DMS 273 (cell line): ENCODE measurements around the gene EVPL.
"Not testable (repeated sequence)": the region's sequence is repeated elsewhere in the genome, so short reads cannot be mapped to it uniquely, and the experiment has no call there.

Experiments used
- DNase-seq: peaks from one replicate; lab custom pipeline; 2025; ENCODE audit not compliant: unreplicated experiment; lab: John Stamatoyannopoulos, UW

Gene EVPL

GRCh38 chr17:76027159-76027839 lies at the start of gene EVPL:
TSS of gene EVPL (minus strand) at chr17:76027306. CDS start at chr17:76027198, 108 bp downstream.
- DNase-seq: no peak

DNA sequence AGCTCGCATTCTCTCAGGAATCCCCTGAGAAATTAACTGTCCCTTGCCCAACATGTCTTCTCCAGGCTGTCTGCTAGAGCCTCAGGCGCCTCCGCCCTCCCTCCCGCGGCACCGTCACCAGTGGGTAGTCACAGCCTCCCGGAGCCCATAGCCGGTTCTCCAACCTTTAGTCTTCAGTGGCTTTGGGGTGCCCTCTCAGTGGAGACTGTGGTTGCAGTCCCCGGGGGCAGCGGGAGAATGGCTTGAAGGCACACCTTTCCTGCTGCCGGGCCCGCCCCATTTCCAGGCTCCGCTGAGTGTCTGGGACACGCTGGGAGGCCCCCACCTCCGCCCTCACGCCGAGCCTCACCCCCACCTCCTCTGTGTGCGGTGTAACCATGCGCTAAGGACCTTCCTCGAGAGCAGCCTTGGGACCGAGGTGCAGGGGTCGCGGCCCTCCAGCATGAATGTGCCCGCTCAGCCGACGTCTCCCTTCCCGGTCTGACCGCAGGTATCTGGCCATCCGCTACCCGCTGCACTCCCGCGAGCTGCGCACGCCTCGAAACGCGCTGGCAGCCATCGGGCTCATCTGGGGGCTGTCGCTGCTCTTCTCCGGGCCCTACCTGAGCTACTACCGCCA lies 49.1 kb upstream of the EVPL start:
- DNase-seq: peak; percentile 41

DNA sequence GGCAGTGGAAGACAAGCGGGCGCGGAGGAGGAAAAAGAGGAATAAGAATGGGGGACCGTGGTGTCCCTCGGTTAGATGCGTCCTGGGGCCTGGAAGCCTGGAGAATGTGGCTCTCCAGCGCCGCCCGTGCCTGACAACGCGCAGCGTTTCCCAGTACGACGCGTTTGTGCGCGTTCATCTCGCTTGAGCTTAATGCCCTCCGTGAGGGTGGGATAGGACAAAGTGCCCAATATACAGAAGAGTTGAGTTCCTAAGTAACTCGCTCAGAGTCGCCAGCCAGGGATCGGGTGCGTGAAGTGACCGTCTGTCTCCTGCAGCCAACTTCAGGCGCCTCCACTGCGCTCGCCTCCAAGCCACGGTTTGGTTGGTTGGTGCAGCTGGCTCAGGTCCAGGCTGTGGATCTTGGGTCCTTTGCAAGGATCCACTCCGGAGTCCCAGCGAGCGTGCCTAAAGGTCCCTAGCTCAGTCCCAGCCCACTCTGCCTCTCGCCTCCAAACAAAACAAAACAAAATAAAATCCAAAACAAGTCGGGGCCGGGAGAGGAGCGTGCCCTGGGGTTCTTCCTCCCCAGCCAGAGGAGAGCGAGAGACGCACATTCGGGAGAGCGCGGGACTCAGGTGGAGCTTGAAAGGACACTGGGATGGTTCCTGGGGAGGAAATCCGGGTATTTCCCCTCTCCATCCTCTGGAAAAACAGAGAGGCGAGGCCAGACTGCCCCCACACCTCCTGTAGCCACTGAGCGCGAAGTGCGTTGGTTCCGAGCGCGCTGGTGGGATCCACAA lies 48.4 kb upstream of the EVPL start:
- peak; percentile 69 for DNase-seq

DNA sequence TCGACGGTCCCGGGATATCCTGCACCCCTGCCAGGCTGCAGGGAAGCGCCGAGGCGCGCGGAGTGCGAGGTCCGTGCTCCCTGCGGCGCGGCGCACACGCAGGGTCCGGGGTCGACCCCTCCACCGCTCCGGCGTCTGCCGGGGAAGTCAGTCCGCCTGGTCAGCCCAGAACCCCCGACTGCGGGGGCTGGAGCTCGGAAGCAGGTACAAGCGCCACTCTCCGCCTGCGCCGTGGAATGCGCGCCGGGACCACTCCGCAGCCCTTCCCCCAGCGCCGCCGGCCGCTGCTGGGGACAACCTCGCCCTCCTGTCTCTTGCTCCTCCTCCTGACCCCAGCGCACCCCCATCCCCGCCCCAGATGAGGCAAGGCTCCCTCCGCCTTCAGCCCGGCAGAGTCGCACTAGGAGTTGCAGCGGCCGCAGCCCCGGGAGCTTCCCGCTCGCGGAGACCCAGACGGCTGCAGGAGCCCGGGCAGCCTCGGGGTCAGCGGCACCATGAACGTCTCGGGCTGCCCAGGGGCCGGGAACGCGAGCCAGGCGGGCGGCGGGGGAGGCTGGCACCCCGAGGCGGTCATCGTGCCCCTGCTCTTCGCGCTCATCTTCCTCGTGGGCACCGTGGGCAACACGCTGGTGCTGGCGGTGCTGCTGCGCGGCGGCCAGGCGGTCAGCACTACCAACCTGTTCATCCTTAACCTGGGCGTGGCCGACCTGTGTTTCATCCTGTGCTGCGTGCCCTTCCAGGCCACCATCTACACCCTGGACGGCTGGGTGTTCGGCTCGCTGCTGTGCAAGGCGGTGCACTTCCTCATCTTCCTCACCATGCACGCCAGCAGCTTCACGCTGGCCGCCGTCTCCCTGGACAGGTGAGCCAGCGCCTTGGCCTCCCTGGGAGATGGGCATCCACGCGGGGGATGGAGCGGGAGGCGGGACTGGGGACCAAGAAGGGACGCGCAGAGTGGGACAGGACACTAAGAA lies 47.6 kb upstream of the EVPL start, which contains the start of gene GALR2:
GALR2 (plus strand) TSS at position 392 of the 974 bp plus-strand sequence; CDS start at position 495, 103 bp downstream.
- peak; percentile 30 for DNase-seq

GRCh38 chr17:76072148-76072858 lies 45.2 kb upstream of the EVPL start, which contains the start of gene SRP68:
TSS of gene SRP68 (minus strand) at chr17:76072517. CDS start at chr17:76072491, 26 bp downstream.
- DNase-seq: peak; percentile 95

GRCh38 chr17:76071531-76072147 lies 44.5 kb upstream of the EVPL start:
- DNase-seq: no peak

DNA sequence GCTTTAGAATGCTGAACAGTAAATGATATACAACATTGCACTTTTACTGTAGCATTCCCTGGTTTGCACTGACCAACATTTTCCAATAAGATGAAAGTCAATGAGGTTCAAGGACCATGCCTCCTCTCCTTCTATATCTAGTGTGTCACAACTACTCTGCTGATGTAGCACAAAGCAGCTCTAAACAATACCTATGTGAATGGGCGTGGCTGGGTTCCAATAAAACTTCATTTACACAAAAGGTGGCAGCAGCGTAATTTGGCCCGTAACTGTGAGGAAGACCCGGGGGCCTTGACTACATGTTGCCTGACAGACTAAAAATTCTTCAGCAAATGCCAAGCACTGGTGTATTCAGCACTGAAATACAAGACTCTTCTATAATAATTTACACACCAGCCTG lies 38.7 kb upstream of the EVPL start:
- DNase-seq: no peak

- DNase-seq: no peak
Observed at GRCh38 chr17:76063875-76064546, 36.9 kb upstream of the EVPL start.

DNA sequence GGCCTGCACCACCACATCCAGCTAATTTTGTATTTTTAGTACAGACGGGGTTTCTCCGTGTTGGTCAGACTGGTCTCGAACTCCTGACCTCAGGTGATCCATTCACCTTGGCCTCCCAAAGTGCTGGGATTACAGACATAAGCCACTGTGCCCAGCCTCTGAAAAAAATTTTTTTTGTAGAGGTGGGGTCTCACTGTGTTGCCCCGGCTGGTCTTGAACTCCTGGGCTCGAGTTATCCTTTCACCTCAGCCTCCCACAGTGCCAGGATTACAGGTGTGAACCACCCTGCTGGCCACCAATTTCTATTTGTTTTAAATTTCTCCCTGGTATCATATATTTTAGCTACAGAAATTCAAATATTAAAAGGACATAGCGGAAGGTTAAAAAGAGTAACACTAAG lies 31.2 kb upstream of the EVPL start:
- DNase-seq: not testable (repeated sequence)

DNA sequence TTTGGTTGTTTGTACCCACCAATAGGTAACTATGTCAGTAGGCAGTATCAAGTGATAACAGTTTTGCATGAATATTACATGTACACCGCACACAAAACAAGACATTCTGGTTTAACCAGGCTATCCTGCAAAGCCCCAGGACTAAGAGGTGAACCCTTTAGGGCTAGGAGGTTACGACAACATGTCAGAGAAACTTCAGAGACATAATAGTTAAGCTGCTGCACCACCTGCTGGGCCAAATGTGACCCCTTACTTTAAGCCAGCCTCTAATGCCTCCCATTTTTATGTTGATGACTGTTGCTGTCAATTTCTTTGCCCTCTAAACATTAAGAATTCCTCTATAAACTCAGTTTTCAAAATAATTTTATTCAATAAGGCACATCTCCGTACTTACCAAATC lies 29.8 kb upstream of the EVPL start:
- no peak for DNase-seq

DNA sequence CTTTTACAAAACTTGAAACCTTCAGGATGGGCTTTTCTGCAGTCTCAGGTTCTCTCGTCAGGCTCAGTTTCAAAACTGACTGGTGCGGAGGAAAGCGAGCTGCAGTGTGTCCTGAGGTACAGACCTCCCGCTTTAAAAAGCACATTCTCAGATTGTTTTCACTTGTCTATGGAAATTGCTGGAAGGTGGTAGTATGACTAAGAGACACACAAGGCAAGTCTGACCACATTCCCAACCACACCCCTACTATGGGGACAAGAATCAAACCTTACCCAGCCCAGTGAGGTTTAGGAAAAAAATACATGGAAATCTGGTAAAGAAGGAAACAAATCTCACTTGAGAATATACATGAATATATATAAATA lies 27.0 kb upstream of the EVPL start:
- no peak for DNase-seq

DNA sequence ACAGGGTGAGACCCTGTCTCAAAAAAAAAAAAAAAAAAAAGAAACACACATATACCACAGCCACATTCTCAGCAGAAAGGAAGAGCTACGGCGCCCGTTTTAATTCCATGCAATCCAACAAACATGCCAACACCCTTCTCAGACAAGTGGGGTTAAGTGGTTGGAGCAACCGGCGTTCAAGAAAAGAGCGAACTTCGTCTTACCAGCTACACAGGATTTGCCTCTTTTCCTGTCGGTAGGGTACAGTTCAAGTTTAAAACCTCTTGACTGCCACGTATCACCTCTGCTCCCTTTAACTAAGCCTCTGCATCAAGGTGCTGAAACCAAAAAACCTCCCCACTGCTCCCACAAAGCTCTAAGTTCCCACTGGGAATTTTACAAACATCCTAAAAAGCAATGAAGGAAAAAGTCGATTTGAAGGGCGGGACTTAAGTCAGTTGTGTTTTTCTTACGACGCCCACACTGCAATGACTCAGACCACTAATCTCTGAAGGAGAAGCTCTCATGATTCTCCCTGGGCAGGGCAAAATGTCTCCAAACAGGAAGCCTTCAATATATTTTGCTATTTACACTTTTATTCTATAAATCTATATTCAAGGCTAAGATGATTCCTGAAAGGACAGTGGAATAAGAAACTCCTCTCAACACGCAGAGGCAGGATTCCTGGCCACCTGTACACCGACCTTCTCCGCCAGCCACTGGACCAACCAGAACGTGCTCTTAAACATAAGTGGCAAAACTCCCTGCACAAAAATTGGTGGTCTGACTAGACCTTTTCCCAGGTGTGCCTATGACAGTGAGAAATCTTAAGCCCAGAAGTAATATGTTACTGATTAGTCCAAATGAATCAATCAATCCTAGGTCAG lies 26.4 kb upstream of the EVPL start:
- DNase-seq: no peak

DNA sequence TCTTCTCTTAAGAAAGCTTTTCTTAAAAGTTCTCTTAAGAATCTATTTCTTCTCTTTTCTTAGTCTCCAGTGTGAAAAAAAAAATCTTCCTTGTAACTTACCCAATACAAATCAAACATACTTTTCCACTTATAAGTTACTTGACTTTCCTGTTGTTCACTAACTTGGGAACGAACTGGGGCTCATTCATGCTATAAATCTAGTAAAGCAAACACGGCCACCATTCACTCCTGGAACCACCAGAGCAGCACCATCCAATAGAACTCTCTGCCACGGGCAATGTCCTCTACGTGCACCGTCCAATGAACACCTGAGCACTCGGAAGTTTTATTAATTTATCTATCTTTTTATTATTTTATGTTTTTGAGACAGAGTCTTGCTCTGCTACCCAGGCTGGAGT lies 24.5 kb upstream of the EVPL start:
- no peak for DNase-seq

- DNase-seq: no peak
Observed at GRCh38 chr17:76050538-76051467, 23.7 kb upstream of the EVPL start.

DNA sequence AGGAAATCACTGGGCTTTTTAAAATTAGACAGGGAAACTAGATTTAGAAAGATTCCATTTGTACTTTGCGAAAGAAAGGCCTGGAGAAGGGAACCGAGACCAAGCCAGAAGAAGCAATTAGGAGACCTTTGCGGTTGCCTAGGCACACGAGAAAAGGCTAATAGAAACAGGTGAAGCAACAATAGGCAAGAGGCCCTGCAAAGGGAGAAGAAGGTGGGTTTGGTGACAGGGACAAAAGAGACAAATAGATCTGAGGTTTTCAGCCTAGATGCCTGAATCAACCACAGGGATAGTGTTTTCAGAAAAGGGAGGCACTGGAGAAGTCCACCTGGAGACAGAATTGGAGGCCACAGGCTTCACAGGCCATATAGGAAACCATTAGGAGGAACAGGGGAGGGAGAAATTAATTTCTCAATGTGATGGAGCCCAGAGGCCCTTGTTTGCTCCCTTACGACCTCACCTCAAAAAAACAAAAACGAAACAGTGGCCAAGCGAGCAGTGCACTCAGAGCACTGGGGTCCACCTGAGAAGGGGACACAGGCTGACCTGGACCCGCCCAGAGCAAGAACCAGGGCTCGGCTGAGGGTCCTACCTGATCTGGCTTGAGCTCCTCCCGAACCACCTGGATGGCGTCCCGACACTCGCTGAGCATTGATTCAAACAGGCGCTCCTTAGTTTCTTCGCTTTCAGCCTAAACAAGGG lies 22.9 kb upstream of the EVPL start:
- DNase-seq: no peak

DNA sequence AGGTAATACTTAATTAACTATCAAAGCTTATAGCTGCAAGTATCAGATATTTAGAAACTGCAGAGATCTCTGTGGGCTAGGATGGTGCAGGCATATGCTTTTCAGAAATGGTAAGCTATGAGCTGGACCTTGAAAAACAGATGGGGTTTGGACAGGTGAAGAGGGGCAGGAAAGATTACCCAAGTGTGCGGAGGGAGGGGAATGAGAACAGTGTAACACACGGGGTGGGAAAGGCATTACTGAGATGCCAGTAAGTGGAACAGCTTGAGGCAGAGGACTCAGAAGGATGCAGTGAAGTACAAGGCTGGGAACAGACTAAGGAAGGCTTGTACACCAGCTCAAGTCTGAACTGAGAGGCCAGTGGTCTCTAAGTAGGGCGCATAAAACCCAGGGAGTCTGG lies 22.1 kb upstream of the EVPL start:
- no peak for DNase-seq

DNA sequence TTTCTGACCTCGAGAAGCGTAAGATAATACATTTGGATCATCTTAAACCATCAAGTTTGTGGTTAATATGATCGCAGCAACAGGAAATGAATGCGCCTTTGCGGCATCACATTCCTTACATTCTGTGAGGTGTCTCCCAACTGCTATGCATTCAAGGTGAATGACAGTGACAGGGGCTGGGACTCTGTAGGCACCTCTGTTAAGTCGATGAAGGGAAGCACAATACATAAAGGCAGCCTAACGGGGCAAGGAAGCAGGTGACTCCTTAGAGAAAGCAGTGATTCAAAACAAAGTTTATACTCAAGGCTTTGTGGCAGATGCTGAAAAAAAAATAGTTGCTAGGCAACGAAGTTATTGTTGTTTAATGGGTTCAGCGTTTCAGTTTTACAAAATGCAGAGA lies 21.6 kb upstream of the EVPL start:
- DNase-seq: no peak
